BJ (cell line): ENCODE measurements around the gene ZFP82. TPM values are rescaled to one million over a fixed set of nuclear protein-coding genes. Genes with fewer than 3 reads are reported as not detected.

Experiments
- CTCF ChIA-PET: fragments of 350-600 bp; formaldehyde crosslinking; extraction: SDS; loops from one replicate; lab custom pipeline; 2021; ENCODE audit warnings: antibody characterized with exemption, inconsistent platforms; lab: Yijun Ruan, JAX
- POLR2A ChIA-PET: fragments of 300-600 bp; sonication (Branson Sonifier 250); formaldehyde crosslinking; extraction: SDS; loops from one replicate; lab custom pipeline; 2021; ENCODE audit warnings: antibody characterized with exemption; lab: Charles Lee
- DNase-seq: peaks from one replicate; pipeline ENCODE4 v3.0.0-alpha.2; 2011; ENCODE audit warnings: low read depth
- H3K27me3 ChIP-seq: 2 replicates; pipeline ENCODE4 v1.6.0; 2011; ENCODE audit warnings: low read length; ENCODE audit not compliant: control insufficient read depth, insufficient read depth
- H3K36me3 ChIP-seq: 2 replicates; pipeline ENCODE4 v1.5.1; 2011; ENCODE audit warnings: low read length; ENCODE audit not compliant: control insufficient read depth, insufficient read depth
- H3K4me3 ChIP-seq: 2 replicates; pipeline ENCODE4 v1.5.1; 2011; ENCODE audit warnings: low read depth, mild to moderate bottlenecking, control low read depth, low read length
- CTCF ChIP-seq: IDR thresholded peaks from 2 replicates; pipeline ENCODE4 v1.5.1; 2011; ENCODE audit warnings: low read depth, mild to moderate bottlenecking, control low read depth, inconsistent platforms, low read length, moderate library complexity; ENCODE audit not compliant: insufficient read depth
- polyA plus RNA-seq: library from polyadenylated mRNA; depleted of rRNA; stranded (reverse); fragments of >200 nt; gene quantifications from 2 replicates; pipeline ENCODE4 v1.2.3, GENCODE V29; 2011

ZFP82 gene
- polyA plus RNA-seq, 1 experiment, result 1.8 TPM

GRCh38 chr19:36436531-36436930 is 18.1 kb upstream of the ZFP82 start:
- Histone ChIP-seq H3K27me3 (no peaks in the 10 kb centered on the region), H3K4me3 (no peak overlapping the region), H3K36me3 (no peaks in the 10 kb centered on the region)
- DNase-seq, result no peak
- CTCF ChIA-PET, result no interaction called here
- no peak for TF ChIP-seq CTCF
- POLR2A ChIA-PET, result no interaction called here

- DNase-seq, result no peak
- Histone ChIP-seq H3K27me3 (no peaks in the 10 kb centered on the region), H3K36me3 (no peaks in the 10 kb centered on the region), H3K4me3 (no peak overlapping the region)
- CTCF ChIA-PET, result no interaction called here
- POLR2A ChIA-PET, result interaction anchor here (0.6 kb wide), 1 partner anchor 106 kb away, joined by 3 read pairs; no protein-coding TSS in a partner anchor
- TF ChIP-seq CTCF, result no peak
Measured at GRCh38 chr19:36423925-36424324, 5.5 kb upstream of the ZFP82 start.

GRCh38 chr19:36421749-36422481 is 3.5 kb upstream of the ZFP82 start:
- no peak for TF ChIP-seq CTCF
- Histone ChIP-seq H3K27me3 (no peaks in the 10 kb centered on the region), H3K36me3 (no peaks in the 10 kb centered on the region), H3K4me3 (peak overlapping the region; percentile 38)
- CTCF ChIA-PET, result no interaction called here
- POLR2A ChIA-PET, result interaction anchor here (0.6 kb wide), 1 partner anchor 68 kb away, joined by 10 read pairs; no protein-coding TSS in a partner anchor
- no peak for DNase-seq

- POLR2A ChIA-PET, result interaction anchor here (0.7 kb wide), 1 partner anchor 38 kb away, joined by 7 read pairs; no protein-coding TSS in a partner anchor
- peak overlapping the region; percentile 38 for H3K4me3 ChIP-seq
- DNase-seq, result no peak
- 0 out of 2 replicates have a peak, but pooled peaks have one; percentile 10 for TF ChIP-seq CTCF
- H3K27me3 ChIP-seq, result no peaks in the 10 kb centered on the region
- CTCF ChIA-PET, result no interaction called here
- H3K36me3 ChIP-seq, result no peaks in the 10 kb centered on the region
Measured at GRCh38 chr19:36420961-36421748, 2.7 kb upstream of the ZFP82 start.

GRCh38 chr19:36417752-36418286 is 625 bp downstream of the ZFP82 start:
- H3K36me3 ChIP-seq, result no peaks in the 10 kb centered on the region
- ChIA-PET POLR2A (no interaction called here), CTCF (interaction anchor here (0.6 to 1.3 kb wide), 2 partner anchors 44 to 233 kb away, joined by 3 read pairs; no protein-coding TSS in a partner anchor)
- TF ChIP-seq CTCF, result no peak
- peak overlapping the region; percentile 78 for H3K4me3 ChIP-seq
- DNase-seq, result no peak
- H3K27me3 ChIP-seq, result no peaks in the 10 kb centered on the region
